HS-27A (cell line): ENCODE measurements around the gene TMEM52.
"Not testable (repeated sequence)": the region's sequence is repeated elsewhere in the genome, so short reads cannot be mapped to it uniquely, and the experiment has no call there.

Source experiments
- DNase-seq: peaks from one replicate; pipeline ENCODE4 v3.0.0-alpha.2; 2012; ENCODE audit warnings: low read depth, missing footprints

TMEM52 gene

DNA sequence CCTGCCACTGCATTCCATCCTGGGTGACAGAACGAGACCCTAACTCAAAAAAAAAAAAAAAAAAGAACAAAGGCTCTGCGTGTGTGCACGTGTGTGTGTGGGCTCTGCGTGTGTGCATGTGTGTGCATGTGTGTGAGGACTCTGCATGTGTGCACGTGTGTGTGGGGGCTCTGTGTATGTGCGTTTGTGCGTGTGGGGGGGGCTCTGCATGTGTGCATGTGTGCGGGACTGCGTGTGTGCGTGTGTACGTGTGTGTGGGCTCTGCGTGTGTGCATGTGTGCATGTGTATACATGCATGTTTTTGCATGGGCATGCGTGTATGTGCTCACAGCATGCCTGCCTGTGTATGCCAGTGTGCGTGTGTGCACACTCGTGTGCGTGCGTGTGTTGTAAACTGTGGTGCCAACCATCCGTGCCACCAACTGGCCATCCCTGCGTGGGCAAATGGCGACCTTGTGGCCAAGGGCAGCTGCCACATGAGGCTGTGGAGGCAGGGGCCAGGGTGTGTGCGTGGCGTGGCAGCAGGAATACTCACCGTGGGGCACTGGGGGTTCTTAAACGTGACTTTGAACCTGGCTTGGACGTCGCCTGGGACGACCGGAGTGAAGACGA lies 26.8 kb upstream of the TMEM52 start:
- DNase-seq: no peak

GRCh38 chr1:1943834-1944570 lies 24.9 kb upstream of the TMEM52 start:
- DNase-seq: no peak

DNA sequence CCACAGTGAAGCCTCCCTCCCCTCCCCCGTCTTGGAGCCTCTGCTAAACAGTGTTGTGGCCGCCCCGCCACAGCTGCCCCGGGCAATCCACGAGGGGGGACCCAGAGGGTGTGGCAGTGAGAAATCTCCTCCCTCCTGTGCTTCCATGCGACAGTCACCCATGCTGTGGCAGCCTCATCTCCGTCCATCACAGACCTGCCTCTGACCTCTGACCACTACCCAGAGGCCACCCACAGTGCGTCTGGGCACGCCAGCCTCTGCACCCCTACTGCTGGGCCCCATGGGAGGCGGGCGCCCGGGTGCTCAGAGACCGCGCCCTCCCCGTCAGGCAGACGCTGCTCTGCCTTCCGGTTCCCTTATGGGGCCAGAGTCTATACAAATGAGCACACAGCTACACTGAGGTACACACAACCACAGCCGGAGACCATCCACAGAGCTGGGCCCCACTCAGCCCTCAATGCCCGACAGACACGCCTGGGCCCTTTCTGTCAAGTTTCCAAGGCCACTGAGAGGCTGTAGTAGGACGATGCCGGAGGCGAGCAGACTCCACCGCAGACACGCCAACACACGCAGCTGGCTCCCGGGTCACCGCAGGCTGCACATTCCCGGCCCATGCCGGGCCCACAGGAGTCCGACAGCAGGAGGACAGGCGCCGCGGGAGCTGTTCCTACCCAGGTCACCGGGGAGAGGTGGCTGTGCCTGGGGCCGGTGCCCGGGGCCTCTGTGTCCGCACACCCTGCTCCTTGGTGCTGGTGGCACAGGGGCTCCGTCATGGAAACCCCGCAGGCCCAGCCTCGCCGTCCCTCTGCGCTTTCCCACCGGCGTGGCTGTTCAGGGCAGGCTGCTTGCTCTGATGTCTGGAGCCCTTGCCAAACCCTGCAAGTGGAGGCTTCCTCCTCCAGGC lies 23.9 kb upstream of the TMEM52 start:
- DNase-seq: no peak

GRCh38 chr1:1941868-1942752 lies 23.0 kb upstream of the TMEM52 start:
- no peak for DNase-seq

GRCh38 chr1:1941211-1941841 lies 22.2 kb upstream of the TMEM52 start:
- DNase-seq: no peak

- DNase-seq: no peak
Measured at GRCh38 chr1:1940123-1940425, 21.0 kb upstream of the TMEM52 start.

GRCh38 chr1:1939296-1940122 lies 20.4 kb upstream of the TMEM52 start:
- DNase-seq: no peak

DNA sequence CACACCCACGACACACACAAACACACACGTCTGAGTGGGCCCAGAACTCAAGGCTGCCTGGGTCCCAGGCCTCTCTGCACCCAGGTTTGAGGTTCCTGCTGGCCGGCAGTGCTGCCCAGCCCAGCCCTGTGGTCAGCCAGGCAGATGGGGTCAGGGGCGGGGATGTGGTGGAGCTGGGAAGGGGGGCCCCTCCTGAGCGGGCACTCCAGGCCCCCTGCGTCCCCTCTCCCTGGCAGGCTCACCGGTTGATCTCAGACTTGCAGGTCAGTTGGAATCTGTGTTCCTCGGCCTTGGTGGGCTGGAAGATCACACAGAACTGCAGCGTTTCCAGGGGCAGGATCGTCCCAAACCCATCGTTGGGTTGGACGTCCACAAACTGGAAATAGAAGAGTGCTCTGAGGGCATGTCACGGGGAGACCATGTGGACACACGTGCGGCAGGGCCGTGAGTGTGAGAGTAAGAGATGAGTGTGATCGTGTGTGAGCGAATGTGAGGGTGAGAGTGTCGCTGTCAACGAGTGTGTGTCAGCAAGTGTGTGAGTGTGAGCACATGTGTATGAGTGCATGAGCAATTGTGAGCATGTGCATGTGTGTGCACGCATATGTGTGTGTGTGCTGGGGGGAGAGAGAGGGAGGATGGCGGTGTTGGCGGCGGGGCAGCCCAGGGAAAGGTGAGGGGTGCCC lies 19.7 kb upstream of the TMEM52 start:
- no peak for DNase-seq

- DNase-seq: no peak
Measured at GRCh38 chr1:1938276-1938573, 19.1 kb upstream of the TMEM52 start.

GRCh38 chr1:1937549-1938275 lies 18.6 kb upstream of the TMEM52 start:
- DNase-seq: no peak

GRCh38 chr1:1937061-1937460 lies 18.0 kb upstream of the TMEM52 start:
- no peak for DNase-seq

- not testable (repeated sequence) for DNase-seq
Measured at GRCh38 chr1:1934848-1935247, 15.8 kb upstream of the TMEM52 start.

DNA sequence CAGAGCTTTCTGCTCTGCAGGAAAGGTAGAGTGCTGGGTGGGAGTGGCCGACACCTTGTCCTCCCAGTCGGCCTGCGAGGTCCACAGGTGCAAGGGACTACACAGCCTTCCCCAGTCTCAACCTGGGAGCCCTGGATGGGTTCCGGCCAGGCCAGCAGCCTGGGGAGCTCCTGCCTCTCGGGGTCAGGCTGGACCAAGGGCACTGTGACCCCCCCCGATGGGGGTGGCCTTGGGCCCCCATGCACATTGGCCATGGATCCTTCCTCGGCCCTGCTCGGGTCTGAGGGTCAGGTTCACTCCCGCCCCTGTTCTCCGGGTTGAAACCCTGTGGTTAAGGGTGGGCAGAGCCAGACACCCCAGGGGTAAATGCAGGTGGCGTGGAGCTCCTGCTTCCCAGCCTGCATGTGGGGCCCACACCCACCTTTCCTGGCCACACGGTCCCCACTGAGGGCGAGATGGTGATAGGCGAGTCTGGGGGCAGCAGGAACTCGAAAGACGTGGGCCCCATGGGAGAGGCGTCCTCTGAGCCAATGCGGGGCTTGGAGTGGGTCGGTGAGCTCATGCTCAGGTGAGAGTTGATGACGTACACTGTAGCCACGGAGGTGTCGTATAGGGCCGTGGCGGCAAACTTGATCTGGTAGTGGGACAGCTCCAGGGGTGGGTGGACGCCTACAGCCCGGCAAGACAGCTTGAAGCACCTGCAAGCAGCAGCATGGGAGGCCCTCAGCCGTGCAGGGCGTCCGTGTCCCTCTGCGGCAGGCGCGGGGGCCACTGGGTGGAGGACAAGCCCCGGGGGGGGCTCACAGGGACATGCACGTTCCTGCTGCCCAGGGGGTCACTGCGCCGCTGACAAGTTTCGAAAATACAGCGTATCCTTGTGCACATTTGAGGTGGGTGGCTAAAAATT lies 10.8 kb upstream of the TMEM52 start:
- no peak for DNase-seq

- no peak for DNase-seq
Measured at GRCh38 chr1:1929102-1929638, 10.1 kb upstream of the TMEM52 start.

- no peak for DNase-seq
Measured at GRCh38 chr1:1928231-1929101, 9.4 kb upstream of the TMEM52 start.

DNA sequence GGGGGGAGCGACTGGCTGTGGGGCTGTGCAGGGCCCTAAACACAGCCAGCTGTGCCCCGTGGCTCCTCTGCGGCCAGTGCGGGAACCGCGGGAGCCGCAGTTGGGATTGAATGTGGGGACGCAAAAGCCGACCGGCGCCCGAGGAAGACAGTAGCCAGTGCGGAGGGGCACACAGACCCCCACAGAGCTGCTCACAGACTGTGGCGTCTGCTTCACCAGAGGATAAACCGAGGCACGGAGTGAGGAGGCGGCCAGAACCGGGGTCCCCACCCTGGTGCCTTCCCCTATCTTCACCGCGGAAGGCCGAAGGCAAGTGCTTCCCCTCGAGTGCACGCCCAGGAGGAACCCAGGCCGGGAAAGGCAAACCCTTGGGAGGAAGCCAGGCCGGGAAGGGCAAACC lies 8.7 kb upstream of the TMEM52 start:
- no peak for DNase-seq
